Skeletal muscle cell (primary cell): Measurements from ENCODE around the gene FRAS1.

Experiments used
- DNase-seq: peaks from one replicate; pipeline ENCODE4 v3.0.0-alpha.2; 2010; ENCODE audit warnings: low read depth
- H3K4me3 ChIP-seq: 2 replicates; pipeline ENCODE4 v1.5.1; 2011; ENCODE audit warnings: low read depth, mild to moderate bottlenecking, control low read depth, low read length, moderate library complexity

FRAS1 gene

GRCh38 chr4:78377555-78377954, 320.4 kb downstream of the FRAS1 start:
- DNase-seq, result no peak
- H3K4me3 ChIP-seq, result no peak overlapping the region

GRCh38 chr4:78379040-78379439, 321.9 kb downstream of the FRAS1 start:
- no peak for DNase-seq
- H3K4me3 ChIP-seq, result no peak overlapping the region

- DNase-seq, result no peak
- no peak overlapping the region for H3K4me3 ChIP-seq
Measured at GRCh38 chr4:78379991-78380729, 323.0 kb downstream of the FRAS1 start.

- no peak overlapping the region for H3K4me3 ChIP-seq
- DNase-seq, result no peak
Measured at GRCh38 chr4:78386679-78387078, 329.6 kb downstream of the FRAS1 start.

GRCh38 chr4:78395642-78396041, 338.5 kb downstream of the FRAS1 start:
- DNase-seq, result no peak
- no peak overlapping the region for H3K4me3 ChIP-seq

- no peak overlapping the region for H3K4me3 ChIP-seq
- no peak for DNase-seq
Measured at GRCh38 chr4:78396613-78397291, 339.6 kb downstream of the FRAS1 start.

- DNase-seq, result no peak
Measured at GRCh38 chr4:78397292-78397630, 340.1 kb downstream of the FRAS1 start.

GRCh38 chr4:78409612-78410202, 352.6 kb downstream of the FRAS1 start:
- no peak for DNase-seq

More at GRCh38 chr4:78397292-78397630, 340.1 kb downstream of the FRAS1 start:
- no peak overlapping the region for H3K4me3 ChIP-seq

GRCh38 chr4:78410225-78410624, 353.1 kb downstream of the FRAS1 start:
- no peak for DNase-seq
- H3K4me3 ChIP-seq, result no peak overlapping the region

More at GRCh38 chr4:78409612-78410202, 352.6 kb downstream of the FRAS1 start:
- no peak overlapping the region for H3K4me3 ChIP-seq

GRCh38 chr4:78410676-78411075, 353.6 kb downstream of the FRAS1 start:
- DNase-seq, result no peak
- no peak overlapping the region for H3K4me3 ChIP-seq

- H3K4me3 ChIP-seq, result no peak overlapping the region
- DNase-seq, result no peak
Measured at GRCh38 chr4:78414116-78414515, 357.0 kb downstream of the FRAS1 start.

- DNase-seq, result no peak
Measured at GRCh38 chr4:78417603-78418002, 360.5 kb downstream of the FRAS1 start.

GRCh38 chr4:78418406-78418805, 361.3 kb downstream of the FRAS1 start:
- H3K4me3 ChIP-seq, result no peak overlapping the region
- no peak for DNase-seq

More at GRCh38 chr4:78417603-78418002, 360.5 kb downstream of the FRAS1 start:
- H3K4me3 ChIP-seq, result no peak overlapping the region

- DNase-seq, result no peak
- no peak overlapping the region for H3K4me3 ChIP-seq
Measured at GRCh38 chr4:78423790-78424189, 366.7 kb downstream of the FRAS1 start.

GRCh38 chr4:78424461-78424860, 367.3 kb downstream of the FRAS1 start:
- no peak for DNase-seq
- no peak overlapping the region for H3K4me3 ChIP-seq

GRCh38 chr4:78426972-78427371, 369.8 kb downstream of the FRAS1 start:
- H3K4me3 ChIP-seq, result no peak overlapping the region
- no peak for DNase-seq

GRCh38 chr4:78428996-78429395, 371.9 kb downstream of the FRAS1 start:
- H3K4me3 ChIP-seq, result no peak overlapping the region
- DNase-seq, result no peak

GRCh38 chr4:78432896-78433295, 375.8 kb downstream of the FRAS1 start:
- H3K4me3 ChIP-seq, result no peak overlapping the region
- DNase-seq, result peak; percentile 31

- H3K4me3 ChIP-seq, result no peak overlapping the region
- DNase-seq, result no peak
Measured at GRCh38 chr4:78437608-78438088, 380.5 kb downstream of the FRAS1 start.

- H3K4me3 ChIP-seq, result no peak overlapping the region
- DNase-seq, result no peak
Measured at GRCh38 chr4:78439328-78439727, 382.2 kb downstream of the FRAS1 start.

GRCh38 chr4:78441756-78442155, 384.6 kb downstream of the FRAS1 start:
- DNase-seq, result no peak
- H3K4me3 ChIP-seq, result no peak overlapping the region
